Left ventricle myocardium inferior (tissue), 1 donor: Measurements from ENCODE around the gene COP1. TPM values are rescaled to one million over a fixed set of nuclear protein-coding genes. Genes with fewer than 3 reads are reported as not detected.
"Not testable (repeated sequence)": the region's sequence is repeated elsewhere in the genome, so short reads cannot be mapped to it uniquely, and the experiment has no call there.

ENCODE experiments used
- DNase-seq: peaks from one replicate; pipeline ENCODE4 v3.0.0-alpha.2; 2020
- H3K27ac ChIP-seq: fragments of 200-600 bp; replicated peaks from 2 replicates; pipeline ENCODE4 v1.8.0; 2021
- H3K27me3 ChIP-seq: fragments of 200-600 bp; 2 replicates; pipeline ENCODE4 v1.8.0; 2021; ENCODE audit warnings: low read depth
- H3K36me3 ChIP-seq: fragments of 200-600 bp; 2 replicates; pipeline ENCODE4 v1.8.0; 2021
- H3K4me1 ChIP-seq: fragments of 200-600 bp; 2 replicates; pipeline ENCODE4 v1.8.0; 2021
- H3K4me3 ChIP-seq: fragments of 200-600 bp; 2 replicates; pipeline ENCODE4 v1.8.0; 2021; ENCODE audit warnings: mild to moderate bottlenecking, moderate library complexity
- H3K9me3 ChIP-seq: fragments of 200-600 bp; replicated peaks from 2 replicates; pipeline ENCODE4 v1.8.0; 2021
- CTCF ChIP-seq: fragments of 200-600 bp; IDR thresholded peaks from 2 replicates; pipeline ENCODE4 v1.8.0; 2021; ENCODE audit warnings: antibody characterized with exemption, mild to moderate bottlenecking, borderline replicate concordance
- intact Hi-C: fragments of 100-400 bp; cut with micrococcal nuclease; formaldehyde crosslinking; loops from one replicate; pipeline ENCODE4 v1.11.0; 2022
- total RNA-seq: library from RNA; stranded (reverse); fragmentation: NEBNext Ultra II Directional; extraction: Animal tissue kit (Norgen Biotek cat#: 25700); gene quantifications from one replicate; pipeline ENCODE4 v1.2.1, GENCODE V29; 2021
- donor health status: DM: no; HTN: yes; CAD: no; lungs with severe emphysema.

COP1 gene
- total RNA-seq, 1 donor from 2014 or later: 22.6 TPM

- Histone ChIP-seq H3K36me3 (peaks cover 23% of the 10 kb centered on the region), H3K27me3 (no peaks in the 10 kb centered on the region), H3K27ac (no peak overlapping the region), H3K4me3 (no peak overlapping the region), H3K4me1 (peaks cover 4% of the 10 kb centered on the region), H3K9me3 (peaks cover 6% of the 10 kb centered on the region)
- intact Hi-C loops: no loop called here
- TF ChIP-seq CTCF: no peak
- DNase-seq: no peak
Observed at GRCh38 chr1:176033881-176034280, 173.2 kb downstream of the COP1 start.

- peaks cover 5% of the 10 kb centered on the region for H3K9me3 ChIP-seq
- intact Hi-C loops: no loop called here
- DNase-seq: no peak
- peaks cover 4% of the 10 kb centered on the region for H3K4me1 ChIP-seq
- no peak overlapping the region for H3K27ac ChIP-seq
- H3K27me3 ChIP-seq: no peaks in the 10 kb centered on the region
- no peak for TF ChIP-seq CTCF
- no peak overlapping the region for H3K4me3 ChIP-seq
- H3K36me3 ChIP-seq: peaks cover 19% of the 10 kb centered on the region
Observed at GRCh38 chr1:176033474-176033873, 173.6 kb downstream of the COP1 start.

DNA sequence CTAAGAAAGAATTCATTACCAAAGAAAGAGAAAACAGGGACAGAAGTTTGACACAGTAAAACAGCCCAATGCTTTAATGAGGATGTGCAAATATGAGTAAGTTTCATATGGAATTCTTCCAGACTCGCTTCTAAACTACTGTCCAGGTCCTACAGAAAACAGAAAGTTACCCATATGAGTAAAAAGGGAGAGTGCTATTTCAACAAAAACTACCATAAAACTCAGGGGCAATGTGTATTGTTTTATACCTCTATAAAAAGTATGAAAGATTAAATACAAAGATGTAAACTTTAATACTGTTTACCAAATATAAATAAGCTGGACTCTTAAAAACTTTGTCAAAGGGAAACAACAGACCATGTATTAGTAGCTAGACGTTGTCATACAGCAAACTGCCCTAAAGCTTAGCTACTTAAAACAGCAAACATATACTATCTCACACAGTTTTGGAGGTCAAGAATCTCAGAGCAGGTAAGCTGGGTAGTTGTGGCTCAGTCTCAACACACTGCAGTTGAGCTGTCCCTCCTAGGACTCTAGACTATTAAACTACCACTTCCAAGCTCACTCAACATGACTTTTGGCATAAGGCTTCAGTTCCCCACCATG, 174.9 kb downstream of the COP1 start:
- TF ChIP-seq CTCF: no peak
- H3K27ac ChIP-seq: no peak overlapping the region
- DNase-seq: no peak
- peaks cover 4% of the 10 kb centered on the region for H3K4me1 ChIP-seq
- intact Hi-C loops: no loop called here
- no peaks in the 10 kb centered on the region for H3K27me3 ChIP-seq
- H3K4me3 ChIP-seq: no peak overlapping the region
- no peaks in the 10 kb centered on the region for H3K9me3 ChIP-seq
- peaks cover 18% of the 10 kb centered on the region for H3K36me3 ChIP-seq

GRCh38 chr1:176029609-176030008, 177.5 kb downstream of the COP1 start:
- peaks cover 4% of the 10 kb centered on the region for H3K4me1 ChIP-seq
- TF ChIP-seq CTCF: no peak
- intact Hi-C loops: no loop called here
- peaks cover 20% of the 10 kb centered on the region for H3K36me3 ChIP-seq
- no peak overlapping the region for H3K27ac ChIP-seq
- H3K9me3 ChIP-seq: no peaks in the 10 kb centered on the region
- H3K4me3 ChIP-seq: no peak overlapping the region
- H3K27me3 ChIP-seq: no peaks in the 10 kb centered on the region
- DNase-seq: no peak

DNA sequence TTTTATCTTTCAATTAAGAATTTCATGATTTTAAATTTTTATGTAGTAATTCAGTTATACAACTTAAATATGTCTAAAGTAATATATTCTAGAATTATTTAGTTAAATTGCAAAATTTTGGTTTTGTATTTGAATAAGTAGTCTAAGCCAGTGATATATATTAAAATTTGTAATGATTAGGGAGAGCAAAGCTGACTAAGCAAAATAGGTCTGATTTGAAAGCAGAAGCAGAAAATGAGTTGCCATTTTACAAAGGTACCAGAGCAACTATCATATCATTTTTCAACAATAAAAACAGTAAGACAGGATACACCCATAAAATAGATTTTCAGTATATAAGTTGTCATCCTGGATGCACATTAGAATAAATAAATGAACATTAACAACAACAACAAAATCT, 177.9 kb downstream of the COP1 start:
- no peak for TF ChIP-seq CTCF

DNA sequence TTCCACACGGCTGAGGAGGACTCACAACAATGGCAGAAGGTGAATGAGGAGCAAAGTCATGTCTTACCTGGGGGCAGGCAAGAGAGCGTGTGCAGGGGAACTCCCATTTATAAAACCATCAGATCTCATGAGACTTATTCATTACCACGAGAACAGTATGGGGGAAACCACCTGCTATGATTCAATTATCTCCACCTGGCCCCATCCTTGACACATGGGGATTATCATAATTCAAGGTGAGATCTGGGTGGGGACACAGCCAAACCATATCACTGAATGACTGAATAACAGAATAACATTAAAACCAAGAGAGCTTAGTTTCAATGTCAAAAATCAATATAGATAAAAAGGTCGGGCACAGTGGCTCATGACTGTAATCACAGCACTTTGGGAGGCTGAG, 179.2 kb downstream of the COP1 start:
- H3K27ac ChIP-seq, H3K4me3 ChIP-seq, DNase-seq, H3K27me3 ChIP-seq, H3K9me3 ChIP-seq, H3K4me1 ChIP-seq, intact Hi-C loops: not testable (repeated sequence)
- H3K36me3 ChIP-seq: peaks cover 23% of the 10 kb centered on the region

More for the DNA sequence above, 177.9 kb downstream of the COP1 start:
- Histone ChIP-seq H3K9me3 (no peaks in the 10 kb centered on the region), H3K27ac (no peak overlapping the region), H3K36me3 (peaks cover 20% of the 10 kb centered on the region), H3K4me3 (no peak overlapping the region), H3K4me1 (peaks cover 3% of the 10 kb centered on the region), H3K27me3 (no peaks in the 10 kb centered on the region)
- DNase-seq: no peak
- intact Hi-C loops: no loop called here
